ENCODE measurements around the gene RNF40. TPM values are rescaled to one million over a fixed set of nuclear protein-coding genes. Genes with fewer than 3 reads are reported as not detected.

The RNF40 gene
- total RNA-seq, 2 donors from 2014 or later: 94.6 to 117 TPM

DNA sequence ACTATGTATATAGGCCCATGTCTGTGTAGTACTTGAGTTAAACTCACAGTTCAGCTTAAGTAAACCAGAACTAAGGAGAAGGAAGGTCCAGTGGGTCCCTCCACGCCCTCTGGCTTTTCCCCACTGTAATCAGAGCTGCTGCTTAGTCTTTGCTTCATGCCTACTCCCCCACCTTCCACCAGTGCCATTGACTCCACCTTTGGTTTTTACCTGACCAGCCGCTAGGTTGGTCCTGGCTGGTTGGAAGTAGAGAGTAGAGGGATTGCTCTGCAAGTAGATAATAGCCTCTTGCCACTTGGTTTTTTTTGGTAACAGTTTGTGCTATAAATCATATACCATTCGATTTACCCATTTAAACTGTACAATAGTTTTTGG, 36.7 kb upstream of the RNF40 start:
- H3K4me3 ChIP-seq: no peak overlapping the region
- DNase-seq: no peak
- peak overlapping the region; percentile 58 for H3K27ac ChIP-seq
- intact Hi-C loops (cut with DNase I): no loop called here
- TF ChIP-seq, protein P1, sequence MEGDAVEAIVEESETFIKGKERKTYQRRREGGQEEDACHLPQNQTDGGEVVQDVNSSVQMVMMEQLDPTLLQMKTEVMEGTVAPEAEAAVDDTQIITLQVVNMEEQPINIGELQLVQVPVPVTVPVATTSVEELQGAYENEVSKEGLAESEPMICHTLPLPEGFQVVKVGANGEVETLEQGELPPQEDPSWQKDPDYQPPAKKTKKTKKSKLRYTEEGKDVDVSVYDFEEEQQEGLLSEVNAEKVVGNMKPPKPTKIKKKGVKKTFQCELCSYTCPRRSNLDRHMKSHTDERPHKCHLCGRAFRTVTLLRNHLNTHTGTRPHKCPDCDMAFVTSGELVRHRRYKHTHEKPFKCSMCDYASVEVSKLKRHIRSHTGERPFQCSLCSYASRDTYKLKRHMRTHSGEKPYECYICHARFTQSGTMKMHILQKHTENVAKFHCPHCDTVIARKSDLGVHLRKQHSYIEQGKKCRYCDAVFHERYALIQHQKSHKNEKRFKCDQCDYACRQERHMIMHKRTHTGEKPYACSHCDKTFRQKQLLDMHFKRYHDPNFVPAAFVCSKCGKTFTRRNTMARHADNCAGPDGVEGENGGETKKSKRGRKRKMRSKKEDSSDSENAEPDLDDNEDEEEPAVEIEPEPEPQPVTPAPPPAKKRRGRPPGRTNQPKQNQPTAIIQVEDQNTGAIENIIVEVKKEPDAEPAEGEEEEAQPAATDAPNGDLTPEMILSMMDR (IDR thresholded peaks at IDR 0.05): no peak
- H3K36me3 ChIP-seq: peaks cover 19% of the 10 kb centered on the region
- peaks cover 4% of the 10 kb centered on the region for H3K4me1 ChIP-seq
- peak overlapping the region in 1 of 2 donors; percentile 38 for H3K9ac ChIP-seq (ENCODE audit: low read depth in 2 of 2, low read length in 2 of 2)
- H3K27me3 ChIP-seq: no peaks in the 10 kb centered on the region
- no peaks in the 10 kb centered on the region for H3K9me3 ChIP-seq

DNA sequence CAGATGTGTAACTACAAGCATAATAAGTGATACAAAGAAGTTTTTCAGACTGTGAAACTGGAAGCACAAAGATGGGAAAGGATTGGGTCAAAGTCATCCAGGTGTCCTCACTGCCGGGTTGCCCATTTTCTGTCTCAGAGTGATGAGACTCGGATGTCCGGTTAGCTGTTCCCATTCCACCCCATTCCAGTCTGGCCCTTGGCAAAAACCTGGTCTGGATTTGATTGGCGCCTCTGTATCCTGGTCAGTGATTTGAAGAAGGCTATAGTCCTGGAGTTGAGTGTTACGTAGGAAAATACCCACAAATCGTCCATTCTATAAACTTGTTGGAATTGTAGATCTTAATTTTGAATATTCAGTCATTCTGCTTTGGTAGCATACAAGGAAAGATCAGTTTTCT, 33.8 kb upstream of the RNF40 start:
- intact Hi-C loops (cut with DNase I): no loop called here
- no peaks in the 10 kb centered on the region for H3K4me1 ChIP-seq
- H3K9ac ChIP-seq (ENCODE audit: low read depth in 2 of 2, low read length in 2 of 2): no peak overlapping the region
- H3K9me3 ChIP-seq: no peaks in the 10 kb centered on the region
- TF ChIP-seq, protein P1 (IDR thresholded peaks at IDR 0.05): no peak
- peaks cover 15% of the 10 kb centered on the region for H3K36me3 ChIP-seq
- no peak for DNase-seq
- no peak overlapping the region for H3K4me3 ChIP-seq
- no peaks in the 10 kb centered on the region for H3K27me3 ChIP-seq
- no peak overlapping the region for H3K27ac ChIP-seq

DNA sequence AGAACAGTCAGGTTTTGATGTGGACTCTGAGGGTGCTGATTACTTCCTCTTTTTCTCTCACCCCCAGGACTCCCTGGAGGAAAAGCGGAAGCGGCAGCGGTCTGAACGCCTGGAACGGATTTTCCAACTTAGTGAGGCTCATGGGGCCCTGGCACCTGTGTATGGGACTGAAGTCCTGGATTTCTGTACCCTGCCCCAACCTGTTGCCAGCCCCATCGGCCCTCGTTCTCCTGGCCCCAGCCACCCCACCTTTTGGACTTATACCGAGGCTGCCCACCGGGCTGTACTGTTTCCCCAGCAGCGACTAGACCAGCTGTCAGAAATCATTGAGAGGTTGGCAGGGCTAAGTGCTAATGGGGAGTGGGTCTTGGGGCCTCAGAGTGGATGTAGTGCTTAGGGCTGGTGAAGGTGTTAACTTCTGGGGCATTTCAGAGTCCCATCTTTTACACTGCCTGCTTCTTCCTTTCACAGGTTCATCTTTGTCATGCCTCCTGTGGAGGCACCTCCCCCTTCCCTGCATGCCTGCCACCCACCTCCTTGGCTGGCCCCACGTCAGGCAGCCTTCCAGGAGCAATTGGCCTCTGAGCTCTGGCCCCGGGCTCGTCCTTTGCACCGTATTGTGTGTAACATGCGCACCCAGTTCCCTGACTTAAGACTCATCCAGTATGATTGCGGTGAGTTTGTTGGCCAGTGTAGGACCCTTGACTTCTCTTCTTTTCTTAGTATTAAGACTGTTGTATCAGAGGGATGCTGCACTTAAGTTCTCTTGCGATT, 33.0 kb upstream of the RNF40 start:
- Histone ChIP-seq H3K36me3 (peaks cover 23% of the 10 kb centered on the region), H3K4me3 (no peak overlapping the region), H3K9ac (ENCODE audit: low read depth in 2 of 2, low read length in 2 of 2) (peak overlapping the region in 1 of 2 donors; percentile 34), H3K27me3 (no peaks in the 10 kb centered on the region), H3K27ac (peak overlapping the region; percentile 28), H3K4me1 (no peaks in the 10 kb centered on the region), H3K9me3 (no peaks in the 10 kb centered on the region)
- DNase-seq: peak; percentile 84
- intact Hi-C loops (cut with DNase I): no loop called here
- TF ChIP-seq, protein P1 (IDR thresholded peaks at IDR 0.05): no peak

DNA sequence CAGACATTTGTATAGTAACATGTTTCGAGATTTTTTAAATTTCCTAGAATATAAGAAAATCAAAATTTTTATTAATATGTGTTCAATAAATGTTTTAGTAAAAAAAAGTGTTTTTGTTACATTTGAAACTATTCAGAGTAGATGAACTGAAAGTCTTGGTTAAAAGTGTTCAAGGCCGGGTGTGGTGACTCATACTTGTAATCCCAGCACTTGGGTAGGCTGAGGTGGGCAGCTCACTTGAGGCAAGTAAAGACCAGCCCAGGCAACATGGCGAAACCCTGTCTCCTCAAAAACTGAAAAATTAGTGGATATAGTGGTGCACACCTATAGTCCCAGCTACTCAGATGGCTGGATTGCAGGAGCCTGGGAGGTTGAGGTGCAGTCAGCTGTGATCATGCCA, 30.7 kb upstream of the RNF40 start:
- H3K36me3 ChIP-seq: peaks cover 30% of the 10 kb centered on the region
- H3K9me3 ChIP-seq: no peaks in the 10 kb centered on the region
- no peaks in the 10 kb centered on the region for H3K27me3 ChIP-seq
- H3K4me1 ChIP-seq: no peaks in the 10 kb centered on the region
- H3K4me3 ChIP-seq: no peak overlapping the region
- intact Hi-C loops (cut with DNase I): no loop called here
- H3K9ac ChIP-seq (ENCODE audit: low read depth in 2 of 2, low read length in 2 of 2): no peak overlapping the region
- TF ChIP-seq, protein P1 (IDR thresholded peaks at IDR 0.05): no peak
- H3K27ac ChIP-seq: no peak overlapping the region
- no peak for DNase-seq

GRCh38 chr16:30736995-30737793, 24.9 kb upstream of the RNF40 start:
- Histone ChIP-seq H3K4me3 (no peak overlapping the region), H3K27me3 (no peaks in the 10 kb centered on the region), H3K9ac (ENCODE audit: low read depth in 2 of 2, low read length in 2 of 2) (no peak overlapping the region), H3K9me3 (no peaks in the 10 kb centered on the region), H3K4me1 (peaks cover 8% of the 10 kb centered on the region), H3K36me3 (peaks cover 47% of the 10 kb centered on the region), H3K27ac (no peak overlapping the region)
- no peak for DNase-seq
- TF ChIP-seq, protein P1 (IDR thresholded peaks at IDR 0.05): no peak
- intact Hi-C loops (cut with DNase I): no loop called here

Measured in colonic mucosa (tissue), 4 donors.